Measurements from ENCODE around the gene ZNF3. TPM values are rescaled to one million over a fixed set of nuclear protein-coding genes. Genes with fewer than 3 reads are reported as not detected.

ZNF3 gene
- total and polyA plus RNA-seq, 2 experiments from 2014 or later = 23.4 to 48.9 TPM

DNA sequence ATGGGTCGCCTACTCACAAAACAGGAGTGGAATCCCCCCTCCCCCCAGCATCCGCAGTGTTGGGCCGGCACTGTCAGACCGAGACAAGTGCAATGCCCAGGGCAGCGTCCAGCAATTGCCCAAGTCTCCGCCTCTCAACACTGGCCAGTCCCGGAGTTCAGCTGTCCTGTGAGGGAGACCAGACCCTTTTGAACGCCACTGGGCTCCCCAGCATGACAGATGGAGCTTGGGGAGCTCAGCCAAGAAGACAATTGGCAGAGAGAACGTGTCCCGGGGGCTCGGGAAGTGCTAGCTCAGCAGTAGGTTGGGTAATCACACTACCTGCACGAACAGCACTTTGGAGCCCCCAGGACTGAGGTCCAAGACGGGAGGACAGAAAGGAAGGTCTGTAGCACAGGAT lies 12.0 kb upstream of the ZNF3 start:
- H3K9me3 Mint-ChIP-seq = peaks cover 5% of the 10 kb centered on the region; the same call in 2 of the 3 replicates

More for the DNA sequence above, 12.0 kb upstream of the ZNF3 start:
- Mint-ChIP-seq H3K36me3 (ENCODE audit: low read depth) (peaks cover 84% of the 10 kb centered on the region), H3K27ac (peak overlapping the region; percentile 42; the same call in 1 of the 2 replicates), H3K4me1 (peaks cover 33% of the 10 kb centered on the region), H3K4me3 (no peak overlapping the region; the same call in 2 of the 3 replicates), H3K27me3 (ENCODE audit: insufficient read depth, low read depth, poor library complexity) (peaks cover 43% of the 10 kb centered on the region)
- peaks cover 64% of the 10 kb centered on the region for H3K36me3 ChIP-seq (ENCODE audit: insufficient read depth)
- TF ChIP-seq, protein P1, sequence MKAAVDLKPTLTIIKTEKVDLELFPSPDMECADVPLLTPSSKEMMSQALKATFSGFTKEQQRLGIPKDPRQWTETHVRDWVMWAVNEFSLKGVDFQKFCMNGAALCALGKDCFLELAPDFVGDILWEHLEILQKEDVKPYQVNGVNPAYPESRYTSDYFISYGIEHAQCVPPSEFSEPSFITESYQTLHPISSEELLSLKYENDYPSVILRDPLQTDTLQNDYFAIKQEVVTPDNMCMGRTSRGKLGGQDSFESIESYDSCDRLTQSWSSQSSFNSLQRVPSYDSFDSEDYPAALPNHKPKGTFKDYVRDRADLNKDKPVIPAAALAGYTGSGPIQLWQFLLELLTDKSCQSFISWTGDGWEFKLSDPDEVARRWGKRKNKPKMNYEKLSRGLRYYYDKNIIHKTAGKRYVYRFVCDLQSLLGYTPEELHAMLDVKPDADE (IDR thresholded peaks at IDR 0.05) = no peak
- TF ChIP-seq, protein P2, sequence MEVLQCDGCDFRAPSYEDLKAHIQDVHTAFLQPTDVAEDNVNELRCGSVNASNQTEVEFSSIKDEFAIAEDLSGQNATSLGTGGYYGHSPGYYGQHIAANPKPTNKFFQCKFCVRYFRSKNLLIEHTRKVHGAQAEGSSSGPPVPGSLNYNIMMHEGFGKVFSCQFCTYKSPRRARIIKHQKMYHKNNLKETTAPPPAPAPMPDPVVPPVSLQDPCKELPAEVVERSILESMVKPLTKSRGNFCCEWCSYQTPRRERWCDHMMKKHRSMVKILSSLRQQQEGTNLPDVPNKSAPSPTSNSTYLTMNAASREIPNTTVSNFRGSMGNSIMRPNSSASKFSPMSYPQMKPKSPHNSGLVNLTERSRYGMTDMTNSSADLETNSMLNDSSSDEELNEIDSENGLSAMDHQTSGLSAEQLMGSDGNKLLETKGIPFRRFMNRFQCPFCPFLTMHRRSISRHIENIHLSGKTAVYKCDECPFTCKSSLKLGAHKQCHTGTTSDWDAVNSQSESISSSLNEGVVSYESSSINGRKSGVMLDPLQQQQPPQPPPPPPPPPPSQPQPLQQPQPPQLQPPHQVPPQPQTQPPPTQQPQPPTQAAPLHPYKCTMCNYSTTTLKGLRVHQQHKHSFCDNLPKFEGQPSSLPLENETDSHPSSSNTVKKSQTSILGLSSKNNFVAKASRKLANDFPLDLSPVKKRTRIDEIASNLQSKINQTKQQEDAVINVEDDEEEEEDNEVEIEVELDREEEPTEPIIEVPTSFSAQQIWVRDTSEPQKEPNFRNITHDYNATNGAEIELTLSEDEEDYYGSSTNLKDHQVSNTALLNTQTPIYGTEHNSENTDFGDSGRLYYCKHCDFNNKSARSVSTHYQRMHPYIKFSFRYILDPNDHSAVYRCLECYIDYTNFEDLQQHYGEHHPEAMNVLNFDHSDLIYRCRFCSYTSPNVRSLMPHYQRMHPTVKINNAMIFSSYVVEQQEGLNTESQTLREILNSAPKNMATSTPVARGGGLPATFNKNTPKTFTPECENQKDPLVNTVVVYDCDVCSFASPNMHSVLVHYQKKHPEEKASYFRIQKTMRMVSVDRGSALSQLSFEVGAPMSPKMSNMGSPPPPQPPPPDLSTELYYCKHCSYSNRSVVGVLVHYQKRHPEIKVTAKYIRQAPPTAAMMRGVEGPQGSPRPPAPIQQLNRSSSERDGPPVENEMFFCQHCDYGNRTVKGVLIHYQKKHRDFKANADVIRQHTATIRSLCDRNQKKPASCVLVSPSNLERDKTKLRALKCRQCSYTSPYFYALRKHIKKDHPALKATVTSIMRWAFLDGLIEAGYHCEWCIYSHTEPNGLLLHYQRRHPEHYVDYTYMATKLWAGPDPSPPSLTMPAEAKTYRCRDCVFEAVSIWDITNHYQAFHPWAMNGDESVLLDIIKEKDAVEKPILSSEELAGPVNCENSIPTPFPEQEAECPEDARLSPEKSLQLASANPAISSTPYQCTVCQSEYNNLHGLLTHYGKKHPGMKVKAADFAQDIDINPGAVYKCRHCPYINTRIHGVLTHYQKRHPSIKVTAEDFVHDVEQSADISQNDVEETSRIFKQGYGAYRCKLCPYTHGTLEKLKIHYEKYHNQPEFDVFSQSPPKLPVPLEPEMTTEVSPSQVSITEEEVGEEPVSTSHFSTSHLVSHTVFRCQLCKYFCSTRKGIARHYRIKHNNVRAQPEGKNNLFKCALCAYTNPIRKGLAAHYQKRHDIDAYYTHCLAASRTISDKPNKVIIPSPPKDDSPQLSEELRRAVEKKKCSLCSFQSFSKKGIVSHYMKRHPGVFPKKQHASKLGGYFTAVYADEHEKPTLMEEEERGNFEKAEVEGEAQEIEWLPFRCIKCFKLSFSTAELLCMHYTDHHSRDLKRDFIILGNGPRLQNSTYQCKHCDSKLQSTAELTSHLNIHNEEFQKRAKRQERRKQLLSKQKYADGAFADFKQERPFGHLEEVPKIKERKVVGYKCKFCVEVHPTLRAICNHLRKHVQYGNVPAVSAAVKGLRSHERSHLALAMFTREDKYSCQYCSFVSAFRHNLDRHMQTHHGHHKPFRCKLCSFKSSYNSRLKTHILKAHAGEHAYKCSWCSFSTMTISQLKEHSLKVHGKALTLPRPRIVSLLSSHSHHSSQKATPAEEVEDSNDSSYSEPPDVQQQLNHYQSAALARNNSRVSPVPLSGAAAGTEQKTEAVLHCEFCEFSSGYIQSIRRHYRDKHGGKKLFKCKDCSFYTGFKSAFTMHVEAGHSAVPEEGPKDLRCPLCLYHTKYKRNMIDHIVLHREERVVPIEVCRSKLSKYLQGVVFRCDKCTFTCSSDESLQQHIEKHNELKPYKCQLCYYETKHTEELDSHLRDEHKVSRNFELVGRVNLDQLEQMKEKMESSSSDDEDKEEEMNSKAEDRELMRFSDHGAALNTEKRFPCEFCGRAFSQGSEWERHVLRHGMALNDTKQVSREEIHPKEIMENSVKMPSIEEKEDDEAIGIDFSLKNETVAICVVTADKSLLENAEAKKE (CRISPR knock-in tag; IDR thresholded peaks at IDR 0.05) = no peak
- no peak for TF ChIP-seq ZNF114 (CRISPR knock-in tag; IDR thresholded peaks at IDR 0.05)
- no peak for TF ChIP-seq EZH2 (IDR thresholded peaks at IDR 0.05; ENCODE audit: low read depth, unreplicated experiment)
- TF ChIP-seq CREB1 (CRISPR knock-in tag; IDR thresholded peaks at IDR 0.05; ENCODE audit: low read depth) = no peak
- TF ChIP-seq, protein P3, sequence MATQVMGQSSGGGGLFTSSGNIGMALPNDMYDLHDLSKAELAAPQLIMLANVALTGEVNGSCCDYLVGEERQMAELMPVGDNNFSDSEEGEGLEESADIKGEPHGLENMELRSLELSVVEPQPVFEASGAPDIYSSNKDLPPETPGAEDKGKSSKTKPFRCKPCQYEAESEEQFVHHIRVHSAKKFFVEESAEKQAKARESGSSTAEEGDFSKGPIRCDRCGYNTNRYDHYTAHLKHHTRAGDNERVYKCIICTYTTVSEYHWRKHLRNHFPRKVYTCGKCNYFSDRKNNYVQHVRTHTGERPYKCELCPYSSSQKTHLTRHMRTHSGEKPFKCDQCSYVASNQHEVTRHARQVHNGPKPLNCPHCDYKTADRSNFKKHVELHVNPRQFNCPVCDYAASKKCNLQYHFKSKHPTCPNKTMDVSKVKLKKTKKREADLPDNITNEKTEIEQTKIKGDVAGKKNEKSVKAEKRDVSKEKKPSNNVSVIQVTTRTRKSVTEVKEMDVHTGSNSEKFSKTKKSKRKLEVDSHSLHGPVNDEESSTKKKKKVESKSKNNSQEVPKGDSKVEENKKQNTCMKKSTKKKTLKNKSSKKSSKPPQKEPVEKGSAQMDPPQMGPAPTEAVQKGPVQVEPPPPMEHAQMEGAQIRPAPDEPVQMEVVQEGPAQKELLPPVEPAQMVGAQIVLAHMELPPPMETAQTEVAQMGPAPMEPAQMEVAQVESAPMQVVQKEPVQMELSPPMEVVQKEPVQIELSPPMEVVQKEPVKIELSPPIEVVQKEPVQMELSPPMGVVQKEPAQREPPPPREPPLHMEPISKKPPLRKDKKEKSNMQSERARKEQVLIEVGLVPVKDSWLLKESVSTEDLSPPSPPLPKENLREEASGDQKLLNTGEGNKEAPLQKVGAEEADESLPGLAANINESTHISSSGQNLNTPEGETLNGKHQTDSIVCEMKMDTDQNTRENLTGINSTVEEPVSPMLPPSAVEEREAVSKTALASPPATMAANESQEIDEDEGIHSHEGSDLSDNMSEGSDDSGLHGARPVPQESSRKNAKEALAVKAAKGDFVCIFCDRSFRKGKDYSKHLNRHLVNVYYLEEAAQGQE (IDR thresholded peaks at IDR 0.05; ENCODE audit: unreplicated experiment) = no peak
- TF ChIP-seq EZH2phosphoT487 (IDR thresholded peaks at IDR 0.05; ENCODE audit: unreplicated experiment) = no peak
- no peak for TF ChIP-seq STAT1 (IDR thresholded peaks at IDR 0.05; ENCODE audit: unreplicated experiment)
- TF ChIP-seq, protein P4, sequence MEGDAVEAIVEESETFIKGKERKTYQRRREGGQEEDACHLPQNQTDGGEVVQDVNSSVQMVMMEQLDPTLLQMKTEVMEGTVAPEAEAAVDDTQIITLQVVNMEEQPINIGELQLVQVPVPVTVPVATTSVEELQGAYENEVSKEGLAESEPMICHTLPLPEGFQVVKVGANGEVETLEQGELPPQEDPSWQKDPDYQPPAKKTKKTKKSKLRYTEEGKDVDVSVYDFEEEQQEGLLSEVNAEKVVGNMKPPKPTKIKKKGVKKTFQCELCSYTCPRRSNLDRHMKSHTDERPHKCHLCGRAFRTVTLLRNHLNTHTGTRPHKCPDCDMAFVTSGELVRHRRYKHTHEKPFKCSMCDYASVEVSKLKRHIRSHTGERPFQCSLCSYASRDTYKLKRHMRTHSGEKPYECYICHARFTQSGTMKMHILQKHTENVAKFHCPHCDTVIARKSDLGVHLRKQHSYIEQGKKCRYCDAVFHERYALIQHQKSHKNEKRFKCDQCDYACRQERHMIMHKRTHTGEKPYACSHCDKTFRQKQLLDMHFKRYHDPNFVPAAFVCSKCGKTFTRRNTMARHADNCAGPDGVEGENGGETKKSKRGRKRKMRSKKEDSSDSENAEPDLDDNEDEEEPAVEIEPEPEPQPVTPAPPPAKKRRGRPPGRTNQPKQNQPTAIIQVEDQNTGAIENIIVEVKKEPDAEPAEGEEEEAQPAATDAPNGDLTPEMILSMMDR (conservative IDR thresholded peaks at IDR 0.05; ENCODE audit: low read depth in 2 of 2) = no peak
- TF ChIP-seq ZNF331 (CRISPR knock-in tag; IDR thresholded peaks at IDR 0.05; ENCODE audit: low read depth) = no peak
- TF ChIP-seq NANOG (IDR thresholded peaks at IDR 0.05; ENCODE audit: borderline replicate concordance) = no peak
- H3K4me2 ChIP-seq = no peak overlapping the region
- H3K4me3 ChIP-seq = no peak overlapping the region
- no peak overlapping the region for H2AFZ ChIP-seq
- DNase-seq (ENCODE audit: low spot score) (no peak), ATAC-seq (no peak; the same call in 2 of the 3 replicates)
- H3K27ac ChIP-seq (ENCODE audit: low read depth) = peak overlapping the region; percentile 1; the same call in 1 of the 2 replicates
- peaks cover 6% of the 10 kb centered on the region for H3K4me1 ChIP-seq (ENCODE audit: insufficient read depth)
- H3K9me2 ChIP-seq (ENCODE audit: insufficient read depth) = no peaks in the 10 kb centered on the region
- H3K27me3 ChIP-seq (ENCODE audit: insufficient read depth) = no peaks in the 10 kb centered on the region
- peaks cover 51% of the 10 kb centered on the region for H4K20me1 ChIP-seq (replicated peaks; ENCODE audit: insufficient read depth)
- H3F3A ChIP-seq (replicated peaks; ENCODE audit: low read depth) = peaks cover 88% of the 10 kb centered on the region
- peaks cover 34% of the 10 kb centered on the region for H3K79me2 ChIP-seq (replicated peaks; ENCODE audit: insufficient read depth)
